Measurements from ENCODE around the gene ZSCAN16.
"Not testable (repeated sequence)": the region's sequence is repeated elsewhere in the genome, so short reads cannot be mapped to it uniquely, and the experiment has no call there.

ZSCAN16 gene

DNA sequence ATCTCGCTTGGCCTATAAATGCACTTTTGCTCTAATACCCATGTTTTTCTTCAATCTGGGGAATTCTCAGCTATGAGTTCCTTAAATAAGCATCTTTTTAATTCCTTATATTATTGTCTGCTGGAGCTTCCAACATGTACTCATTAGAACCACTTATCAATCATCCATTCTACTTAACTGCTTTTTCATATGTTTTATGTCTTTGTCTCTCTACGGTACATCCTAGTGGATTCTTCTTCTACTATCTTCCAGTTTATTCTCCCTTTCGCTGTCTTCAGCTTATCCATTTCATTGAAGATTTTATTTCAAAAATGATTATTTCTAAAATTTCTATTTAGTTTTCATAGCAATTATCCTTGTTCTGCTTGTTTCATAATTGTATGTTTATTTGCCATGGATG, 12.4 kb upstream of the ZSCAN16 start:
- DNase-seq (ENCODE audit: extremely low spot score): no peak
- ChIA-PET CTCF (interaction anchor here (0.6 to 1.0 kb wide), 3 partner anchors 34 to 206 kb away, joined by 3 read pairs; no protein-coding TSS in a partner anchor), POLR2A (no interaction called here)
- TF ChIP-seq, protein P1, sequence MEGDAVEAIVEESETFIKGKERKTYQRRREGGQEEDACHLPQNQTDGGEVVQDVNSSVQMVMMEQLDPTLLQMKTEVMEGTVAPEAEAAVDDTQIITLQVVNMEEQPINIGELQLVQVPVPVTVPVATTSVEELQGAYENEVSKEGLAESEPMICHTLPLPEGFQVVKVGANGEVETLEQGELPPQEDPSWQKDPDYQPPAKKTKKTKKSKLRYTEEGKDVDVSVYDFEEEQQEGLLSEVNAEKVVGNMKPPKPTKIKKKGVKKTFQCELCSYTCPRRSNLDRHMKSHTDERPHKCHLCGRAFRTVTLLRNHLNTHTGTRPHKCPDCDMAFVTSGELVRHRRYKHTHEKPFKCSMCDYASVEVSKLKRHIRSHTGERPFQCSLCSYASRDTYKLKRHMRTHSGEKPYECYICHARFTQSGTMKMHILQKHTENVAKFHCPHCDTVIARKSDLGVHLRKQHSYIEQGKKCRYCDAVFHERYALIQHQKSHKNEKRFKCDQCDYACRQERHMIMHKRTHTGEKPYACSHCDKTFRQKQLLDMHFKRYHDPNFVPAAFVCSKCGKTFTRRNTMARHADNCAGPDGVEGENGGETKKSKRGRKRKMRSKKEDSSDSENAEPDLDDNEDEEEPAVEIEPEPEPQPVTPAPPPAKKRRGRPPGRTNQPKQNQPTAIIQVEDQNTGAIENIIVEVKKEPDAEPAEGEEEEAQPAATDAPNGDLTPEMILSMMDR (IDR thresholded peaks at IDR 0.05; ENCODE audit: control extremely low read depth, extremely low read depth, low read depth, missing control alignments): no peak

DNA sequence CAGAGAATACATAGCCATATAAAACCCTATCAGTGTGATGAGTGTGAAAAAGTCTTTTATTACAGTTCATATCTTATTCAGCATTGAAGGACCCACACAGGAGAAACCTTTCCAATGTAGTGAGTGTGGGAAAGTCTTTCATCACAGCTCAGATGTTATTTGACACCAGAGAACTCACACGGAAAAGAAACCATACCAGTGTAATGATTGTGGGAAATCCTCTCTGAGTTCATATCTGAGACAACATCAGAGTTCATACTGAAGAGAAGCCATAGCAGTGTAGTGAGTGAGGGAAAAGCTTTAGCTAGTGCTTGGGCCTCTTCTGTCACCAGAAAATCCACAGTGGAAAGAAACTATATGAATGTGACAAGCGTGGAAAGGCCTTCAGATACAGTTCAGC, 8.6 kb upstream of the ZSCAN16 start:
- TF ChIP-seq, protein P1 (IDR thresholded peaks at IDR 0.05; ENCODE audit: control extremely low read depth, extremely low read depth, low read depth, missing control alignments): no peak
- ChIA-PET CTCF (interaction anchor here (1.6 to 4.5 kb wide), 3 partner anchors 11 to 240 kb away, joined by 5 to 20 read pairs (median 6); no protein-coding TSS in a partner anchor), POLR2A (no interaction called here)
- no peak for DNase-seq (ENCODE audit: extremely low spot score)

DNA sequence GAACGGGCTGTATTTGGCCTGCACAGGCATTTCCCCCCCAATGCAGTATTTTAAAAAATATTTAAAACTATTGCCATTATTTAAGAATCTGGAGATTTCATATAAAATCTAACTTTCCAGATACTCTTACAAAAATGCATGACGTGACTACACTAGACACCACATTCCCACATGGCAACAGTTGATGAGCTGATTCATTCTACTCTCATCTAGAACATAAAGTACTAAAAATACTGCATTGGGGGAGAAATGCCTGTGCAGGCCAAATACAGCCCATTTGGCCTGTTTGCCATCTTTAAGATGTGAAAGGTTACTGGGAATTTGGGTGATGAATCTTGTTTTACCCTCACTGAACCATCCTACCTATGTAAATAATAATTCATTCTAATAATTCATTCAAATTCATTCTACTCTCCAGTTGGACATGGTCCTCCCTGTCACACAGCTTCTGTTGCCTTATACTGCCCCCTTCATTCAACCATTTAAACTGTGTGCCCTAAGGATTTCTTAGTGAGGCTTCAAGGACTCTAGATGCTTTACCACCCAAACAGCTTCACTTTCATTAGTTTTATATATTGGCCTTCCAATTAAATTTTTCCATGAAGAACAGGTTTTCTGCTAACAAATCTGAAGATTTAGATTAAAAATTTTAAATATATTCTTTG, 6.9 kb upstream of the ZSCAN16 start:
- ChIA-PET CTCF (interaction anchor here (1.4 to 4.5 kb wide), 4 partner anchors 9 to 94 kb away, joined by 4 to 20 read pairs (median 6); no protein-coding TSS in a partner anchor), POLR2A (no interaction called here)
- no peak for DNase-seq (ENCODE audit: extremely low spot score)
- TF ChIP-seq, protein P1 (IDR thresholded peaks at IDR 0.05; ENCODE audit: control extremely low read depth, extremely low read depth, low read depth, missing control alignments): no peak

DNA sequence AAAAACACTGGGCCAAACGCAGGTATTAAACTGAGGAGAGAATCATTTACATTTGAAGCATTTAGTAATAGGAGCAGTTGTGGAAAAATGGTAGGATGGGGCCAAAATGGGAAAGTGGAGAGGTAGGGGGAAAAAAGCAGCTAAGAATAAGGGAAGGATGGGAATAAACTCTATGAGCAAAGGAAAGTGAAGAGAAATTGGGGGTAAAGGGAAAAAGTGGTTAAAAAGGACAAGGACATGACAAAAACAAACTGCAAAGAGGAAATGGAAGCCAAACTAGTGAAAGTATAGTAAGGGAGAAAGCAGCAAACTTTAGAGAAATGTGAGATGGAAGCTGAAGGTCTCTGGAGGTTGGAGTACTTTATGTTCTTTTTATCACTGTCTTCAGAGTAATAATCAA, 6.2 kb upstream of the ZSCAN16 start:
- ChIA-PET CTCF (interaction anchor here (2.2 to 4.5 kb wide), 2 partner anchors 10 to 13 kb away, joined by 9 to 20 read pairs; no protein-coding TSS in a partner anchor), POLR2A (no interaction called here)
- DNase-seq (ENCODE audit: extremely low spot score): no peak
- TF ChIP-seq, protein P1 (IDR thresholded peaks at IDR 0.05; ENCODE audit: control extremely low read depth, extremely low read depth, low read depth, missing control alignments): no peak

DNA sequence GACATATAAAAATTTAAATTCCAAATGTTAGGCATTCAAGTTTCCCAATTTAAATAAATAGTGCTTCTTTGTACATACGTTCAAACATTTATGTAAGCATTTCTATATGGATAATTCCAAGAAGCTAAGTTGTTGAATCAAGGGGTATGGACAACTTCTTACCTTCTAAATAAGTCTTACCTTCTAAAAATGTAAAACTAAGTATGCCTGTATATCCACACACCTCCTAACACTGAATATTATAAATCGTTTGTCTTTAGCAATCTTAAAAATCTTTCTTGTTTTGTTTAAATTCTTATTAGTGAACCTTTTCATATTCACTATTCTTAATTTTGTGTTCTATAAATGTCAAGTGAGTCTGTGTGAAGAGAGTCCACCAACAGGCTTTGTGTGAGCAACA, 2.5 kb upstream of the ZSCAN16 start:
- CTCF ChIA-PET: interaction anchor here (2.0 kb wide), 1 partner anchor 234 kb away, joined by 5 read pairs; no protein-coding TSS in a partner anchor
- POLR2A ChIA-PET: no interaction called here
- DNase-seq (ENCODE audit: extremely low spot score): no peak
- TF ChIP-seq, protein P1 (IDR thresholded peaks at IDR 0.05; ENCODE audit: control extremely low read depth, extremely low read depth, low read depth, missing control alignments): no peak

DNA sequence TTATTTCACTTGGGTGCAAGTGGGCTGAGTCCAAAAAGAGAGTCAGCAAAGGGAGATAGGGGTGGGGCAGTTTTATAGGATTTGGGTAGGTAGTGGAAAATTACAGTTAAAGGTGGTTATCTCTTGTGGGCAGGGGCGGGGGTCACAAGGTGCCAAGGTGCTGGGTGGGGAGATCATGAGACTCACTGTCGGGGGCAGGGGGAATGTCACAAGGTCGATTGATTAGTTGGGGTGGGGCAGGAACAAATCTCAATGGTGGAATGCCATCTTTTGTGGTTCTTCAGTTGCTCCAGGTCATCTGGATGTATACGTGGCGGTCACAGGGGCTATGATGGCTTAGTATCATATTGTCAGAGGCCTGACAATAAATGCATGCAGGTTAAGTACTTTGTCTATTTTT, 2.1 kb upstream of the ZSCAN16 start:
- DNase-seq (ENCODE audit: extremely low spot score); POLR2A ChIA-PET: not testable (repeated sequence)
- CTCF ChIA-PET: interaction anchor here (1.0 to 2.0 kb wide), 2 partner anchors 17 to 234 kb away, joined by 5 read pairs; no protein-coding TSS in a partner anchor

DNA sequence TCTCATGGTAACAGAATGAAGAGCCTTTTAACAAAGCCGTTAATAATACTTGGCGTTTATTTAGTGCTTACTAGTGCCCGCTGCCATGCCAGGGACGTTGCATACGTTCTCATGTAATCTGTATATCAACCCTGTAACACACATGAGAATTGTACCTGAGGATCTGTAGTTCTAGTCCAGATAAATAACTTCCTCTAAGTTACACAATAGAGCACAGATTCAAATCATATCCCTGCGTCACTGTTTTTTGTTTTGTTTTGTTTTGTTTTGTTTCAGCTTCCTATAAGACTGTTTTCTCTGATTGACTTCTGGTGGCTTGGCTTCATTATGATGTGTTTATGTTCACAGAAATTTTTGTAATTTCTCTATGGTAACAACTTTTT, 553 bp downstream of the ZSCAN16 start:
- TF ChIP-seq, protein P1 (IDR thresholded peaks at IDR 0.05; ENCODE audit: control extremely low read depth, extremely low read depth, low read depth, missing control alignments): no peak
- ChIA-PET POLR2A (interaction anchor here (1.2 kb wide), 1 partner anchor 20 kb away, joined by 3 read pairs; no protein-coding TSS in a partner anchor), CTCF (interaction anchor here (1.4 to 1.6 kb wide), 3 partner anchors 11 to 231 kb away, joined by 3 to 11 read pairs (median 4); no protein-coding TSS in a partner anchor)
- DNase-seq (ENCODE audit: extremely low spot score): no peak

Data from GM10248 (cell line).